Esophagus squamous epithelium (tissue), 4 donors: Measurements from ENCODE around the gene ACTN2.

Experiments used
- POLR2A ChIP-seq, 4 donors: fragments of 450-650 bp; IDR thresholded peaks; one replicate each; pipeline ENCODE4 v1.6.1; 2017; ENCODE audit warnings: antibody characterized with exemption in 4 of 4, mild to moderate bottlenecking in 4 of 4, moderate library complexity in 3 of 4
- TF ChIP-seq, protein P1 (sequence below), 6 experiments: fragments of 450-650 bp in 4 of 6; fragments of 200-600 bp in 2 of 6; sonication (generic) in 2 of 6; IDR thresholded peaks; one replicate each; pipeline ENCODE4 v1.5.1; 2016 to 2019; ENCODE audit warnings: antibody characterized with exemption in 6 of 6, mild to moderate bottlenecking in 4 of 6, moderate library complexity in 4 of 6

- TF ChIP-seq, protein P1, sequence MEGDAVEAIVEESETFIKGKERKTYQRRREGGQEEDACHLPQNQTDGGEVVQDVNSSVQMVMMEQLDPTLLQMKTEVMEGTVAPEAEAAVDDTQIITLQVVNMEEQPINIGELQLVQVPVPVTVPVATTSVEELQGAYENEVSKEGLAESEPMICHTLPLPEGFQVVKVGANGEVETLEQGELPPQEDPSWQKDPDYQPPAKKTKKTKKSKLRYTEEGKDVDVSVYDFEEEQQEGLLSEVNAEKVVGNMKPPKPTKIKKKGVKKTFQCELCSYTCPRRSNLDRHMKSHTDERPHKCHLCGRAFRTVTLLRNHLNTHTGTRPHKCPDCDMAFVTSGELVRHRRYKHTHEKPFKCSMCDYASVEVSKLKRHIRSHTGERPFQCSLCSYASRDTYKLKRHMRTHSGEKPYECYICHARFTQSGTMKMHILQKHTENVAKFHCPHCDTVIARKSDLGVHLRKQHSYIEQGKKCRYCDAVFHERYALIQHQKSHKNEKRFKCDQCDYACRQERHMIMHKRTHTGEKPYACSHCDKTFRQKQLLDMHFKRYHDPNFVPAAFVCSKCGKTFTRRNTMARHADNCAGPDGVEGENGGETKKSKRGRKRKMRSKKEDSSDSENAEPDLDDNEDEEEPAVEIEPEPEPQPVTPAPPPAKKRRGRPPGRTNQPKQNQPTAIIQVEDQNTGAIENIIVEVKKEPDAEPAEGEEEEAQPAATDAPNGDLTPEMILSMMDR (IDR thresholded peaks at IDR 0.05), result no peak
- no peak for TF ChIP-seq POLR2A (IDR thresholded peaks at IDR 0.05)
Measured at GRCh38 chr1:236727521-236727920, 41.2 kb downstream of the ACTN2 start.
